C4-2B (cell line): Measurements from ENCODE around the gene PAM16.

Experiments
- CTCF ChIP-seq: fragments of 450-650 bp; conservative IDR thresholded peaks from 2 replicates; pipeline ENCODE4 v1.5.1; 2017; ENCODE audit warnings: mild to moderate bottlenecking
- ZFX ChIP-seq: fragments of 450-650 bp; IDR thresholded peaks from 2 replicates; pipeline ENCODE4 v1.6.1; 2017

GRCh38 chr16:4390266-4391260 is 39.4 kb upstream of the PAM16 start:
- TF ChIP-seq CTCF (no peak), ZFX (no peak)
